ENCODE results near the gene LIPH. TPM values are rescaled to one million over a fixed set of nuclear protein-coding genes. Genes with fewer than 3 reads are reported as not detected.
A peak's percentile ranks its signal among the peaks of the same experiment; 100 is the strongest.

LIPH gene
- total RNA-seq, 4 donors from 2014 or later = 5.8 to 27.5 (median 22.1) TPM

DNA sequence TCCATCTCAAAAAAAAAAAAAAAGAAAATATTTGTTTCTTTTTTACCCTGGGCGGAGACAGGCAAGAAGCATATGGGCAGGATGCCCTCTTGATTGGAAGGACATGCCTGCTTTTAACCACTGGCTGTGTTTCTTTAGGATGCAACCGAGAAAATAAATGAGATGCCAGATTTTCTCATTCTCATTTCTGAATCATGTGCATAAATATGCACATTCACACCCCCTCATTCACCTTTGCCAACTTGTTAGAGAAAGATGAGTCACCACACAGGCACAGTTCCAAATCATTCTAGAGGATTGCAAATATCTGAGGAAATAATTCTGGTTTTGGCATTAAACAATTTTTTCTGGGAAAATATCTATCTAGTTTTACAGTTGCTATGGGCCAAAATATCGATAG is 3.3 kb downstream of the LIPH start:
- TF ChIP-seq, protein P1, sequence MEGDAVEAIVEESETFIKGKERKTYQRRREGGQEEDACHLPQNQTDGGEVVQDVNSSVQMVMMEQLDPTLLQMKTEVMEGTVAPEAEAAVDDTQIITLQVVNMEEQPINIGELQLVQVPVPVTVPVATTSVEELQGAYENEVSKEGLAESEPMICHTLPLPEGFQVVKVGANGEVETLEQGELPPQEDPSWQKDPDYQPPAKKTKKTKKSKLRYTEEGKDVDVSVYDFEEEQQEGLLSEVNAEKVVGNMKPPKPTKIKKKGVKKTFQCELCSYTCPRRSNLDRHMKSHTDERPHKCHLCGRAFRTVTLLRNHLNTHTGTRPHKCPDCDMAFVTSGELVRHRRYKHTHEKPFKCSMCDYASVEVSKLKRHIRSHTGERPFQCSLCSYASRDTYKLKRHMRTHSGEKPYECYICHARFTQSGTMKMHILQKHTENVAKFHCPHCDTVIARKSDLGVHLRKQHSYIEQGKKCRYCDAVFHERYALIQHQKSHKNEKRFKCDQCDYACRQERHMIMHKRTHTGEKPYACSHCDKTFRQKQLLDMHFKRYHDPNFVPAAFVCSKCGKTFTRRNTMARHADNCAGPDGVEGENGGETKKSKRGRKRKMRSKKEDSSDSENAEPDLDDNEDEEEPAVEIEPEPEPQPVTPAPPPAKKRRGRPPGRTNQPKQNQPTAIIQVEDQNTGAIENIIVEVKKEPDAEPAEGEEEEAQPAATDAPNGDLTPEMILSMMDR (IDR thresholded peaks at IDR 0.05) = no peak
- no peak for TF ChIP-seq POLR2A (IDR thresholded peaks at IDR 0.05)
- H3K36me3 ChIP-seq = no peaks in the 10 kb centered on the region
- DNase-seq = peak in 1 of 3 donors; percentile 61
- peak overlapping the region in 1 of 4 donors; percentile 35 for H3K4me3 ChIP-seq
- H3K9me3 ChIP-seq = no peaks in the 10 kb centered on the region
- H3K27me3 ChIP-seq = no peaks in the 10 kb centered on the region
- H3K27ac ChIP-seq = peak overlapping the region in 1 of 4 donors; percentile 49
- peaks cover 0 to 19% (median 0%) of the 10 kb centered on the region in 4 donors for H3K4me1 ChIP-seq

DNA sequence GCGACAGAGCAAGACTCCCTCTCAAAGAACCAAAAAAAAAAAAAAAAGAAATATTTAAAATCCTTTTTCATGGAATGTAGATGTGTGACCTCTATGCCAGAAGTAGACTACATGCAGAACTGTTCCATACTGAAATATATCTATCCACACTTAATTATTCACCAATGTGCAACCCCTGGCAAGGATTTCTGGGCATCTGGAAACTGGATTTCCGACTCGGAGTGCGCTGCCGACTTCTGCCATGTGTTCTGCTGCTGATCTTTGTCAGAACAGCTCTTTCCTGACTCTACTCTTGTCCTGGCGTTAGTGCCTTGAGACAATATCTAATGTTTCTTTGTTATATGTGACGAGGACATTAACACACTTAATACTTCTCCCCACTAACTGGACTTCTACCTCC is 11.7 kb downstream of the LIPH start:
- Histone ChIP-seq H3K4me3 (no peak overlapping the region), H3K36me3 (no peaks in the 10 kb centered on the region), H3K27me3 (no peaks in the 10 kb centered on the region), H3K4me1 (peaks cover 0 to 5% (median 0%) of the 10 kb centered on the region in 4 donors), H3K9me3 (no peaks in the 10 kb centered on the region), H3K27ac (no peak overlapping the region)
- no peak for TF ChIP-seq POLR2A (IDR thresholded peaks at IDR 0.05)
- TF ChIP-seq, protein P1 (IDR thresholded peaks at IDR 0.05) = no peak
- no peak for DNase-seq

DNA sequence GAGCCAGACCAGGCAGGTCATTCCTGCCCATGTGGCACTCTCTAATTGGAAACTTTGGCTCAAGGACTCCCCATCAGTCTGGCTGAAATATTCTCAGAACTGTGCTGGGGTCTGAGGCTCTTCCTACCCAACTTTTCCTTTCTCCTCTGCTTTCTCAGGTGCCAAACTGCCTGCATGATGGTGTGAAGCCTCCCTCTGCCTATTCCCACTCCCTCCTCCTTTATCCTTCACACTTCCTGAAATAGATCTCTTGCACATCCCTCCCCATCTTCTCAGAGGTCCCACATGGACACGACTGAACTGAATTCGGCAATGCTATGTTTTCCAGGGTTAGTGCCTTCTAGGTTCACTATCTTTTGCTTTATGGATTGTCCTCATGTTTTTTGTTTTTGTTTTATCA is 12.5 kb downstream of the LIPH start:
- Histone ChIP-seq H3K27ac (no peak overlapping the region), H3K9me3 (no peaks in the 10 kb centered on the region)
- no peak for DNase-seq

DNA sequence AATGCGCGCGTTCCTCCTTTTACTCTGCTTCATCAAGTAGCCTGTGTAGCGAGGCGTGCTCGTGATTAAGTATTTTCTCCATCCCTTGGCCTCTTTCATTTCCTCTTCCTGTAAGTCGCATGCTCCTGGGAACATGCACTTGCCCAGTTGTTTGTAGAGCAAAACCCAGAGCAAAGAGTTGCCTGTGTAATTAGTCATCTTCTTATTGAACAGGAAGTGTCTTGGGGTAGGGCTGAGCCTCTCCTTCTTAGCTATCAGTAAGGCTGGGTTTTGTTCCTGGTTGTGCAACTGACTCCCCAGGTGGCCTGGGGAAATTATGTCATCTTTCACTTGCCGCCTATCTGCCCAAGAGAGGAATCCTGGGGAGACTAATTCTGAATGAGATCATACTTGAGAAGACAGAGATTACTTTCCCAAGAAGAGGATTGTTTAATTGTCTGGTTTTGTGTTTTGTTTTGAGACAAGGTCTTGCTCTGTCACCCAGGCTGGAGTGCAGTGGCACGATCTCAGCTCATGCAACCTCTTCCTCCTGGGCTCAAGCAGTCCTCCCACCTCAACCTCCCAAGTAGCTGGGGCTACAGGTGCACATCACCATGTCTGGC is 14.9 kb downstream of the LIPH start:
- peak; percentile 26 to 83 (median 64) for DNase-seq
- Histone ChIP-seq H3K27me3 (no peaks in the 10 kb centered on the region), H3K36me3 (no peaks in the 10 kb centered on the region), H3K4me3 (no peak overlapping the region), H3K9me3 (no peaks in the 10 kb centered on the region), H3K27ac (peak overlapping the region in 3 of 4 donors; percentile 66 to 83 (median 80)), H3K4me1 (no peaks in the 10 kb centered on the region)
- TF ChIP-seq, protein P1 (IDR thresholded peaks at IDR 0.05) = peak in 3 of 6 experiments; percentile 38 to 49 (median 47)
- TF ChIP-seq POLR2A (IDR thresholded peaks at IDR 0.05) = peak in 1 of 2 donors; percentile 28

More for the DNA sequence above, 12.5 kb downstream of the LIPH start:
- TF ChIP-seq POLR2A (IDR thresholded peaks at IDR 0.05) = no peak
- TF ChIP-seq, protein P1 (IDR thresholded peaks at IDR 0.05) = no peak
- H3K4me3 ChIP-seq = no peak overlapping the region
- no peaks in the 10 kb centered on the region for H3K36me3 ChIP-seq
- H3K27me3 ChIP-seq = no peaks in the 10 kb centered on the region
- no peaks in the 10 kb centered on the region for H3K4me1 ChIP-seq

DNA sequence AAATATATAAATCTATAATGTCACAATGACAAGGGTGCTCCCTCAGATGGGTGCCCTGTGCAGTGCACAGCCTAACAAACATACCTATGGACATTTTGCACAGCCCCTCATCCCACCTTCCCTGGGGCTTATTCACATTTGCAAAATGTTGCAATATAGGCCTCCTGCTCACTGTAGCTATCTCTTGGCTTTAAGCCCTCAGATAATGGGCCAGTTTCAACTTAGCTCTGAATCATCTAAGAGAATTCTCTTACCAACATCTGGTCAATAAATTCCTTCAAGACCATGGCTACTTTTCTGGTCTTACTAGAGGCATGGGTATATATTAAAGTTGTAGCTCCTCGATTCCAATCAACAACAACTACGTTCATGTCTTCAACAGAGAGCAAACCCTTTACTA is 17.9 kb downstream of the LIPH start:
- no peak for DNase-seq
- H3K4me1 ChIP-seq = no peaks in the 10 kb centered on the region
- H3K27me3 ChIP-seq = no peaks in the 10 kb centered on the region
- no peaks in the 10 kb centered on the region for H3K36me3 ChIP-seq
- no peak overlapping the region for H3K4me3 ChIP-seq
- no peak overlapping the region for H3K27ac ChIP-seq
- TF ChIP-seq, protein P1 (IDR thresholded peaks at IDR 0.05) = no peak
- no peak for TF ChIP-seq POLR2A (IDR thresholded peaks at IDR 0.05)
- no peaks in the 10 kb centered on the region for H3K9me3 ChIP-seq
